HepG2 (cell line): Measurements from ENCODE around the gene DEDD2. TPM values are rescaled to one million over a fixed set of nuclear protein-coding genes. Genes with fewer than 3 reads are reported as not detected.
A peak's percentile ranks its signal among the peaks of the same experiment; 100 is the strongest.

Experiments
- AGO2 ChIP-seq: fragments of 200-400 bp; formaldehyde crosslinking; optimal IDR thresholded peaks from 2 replicates; pipeline ENCODE3; 2017; ENCODE audit warnings: mild to moderate bottlenecking, low read depth, low read length, moderate library complexity
- HNRNPL ChIP-seq: fragments of 200-400 bp; formaldehyde crosslinking; IDR thresholded peaks from 2 replicates; pipeline ENCODE4 v1.6.1; 2017; ENCODE audit warnings: mild to moderate bottlenecking, low read depth, low read length
- MXI1 ChIP-seq: IDR thresholded peaks from 3 replicates; pipeline ENCODE4 v1.6.1; 2012; ENCODE audit warnings: low read depth, low read length, inconsistent platforms, borderline replicate concordance
- NFIC ChIP-seq: IDR thresholded peaks from 2 replicates; pipeline ENCODE4 v1.6.1; 2012; ENCODE audit warnings: mild to moderate bottlenecking, low read length, inconsistent platforms
- PHF5A ChIP-seq: IDR thresholded peaks from one replicate; pipeline ENCODE4 v1.6.1; 2018; ENCODE audit warnings: low read depth, missing genetic modification reagents; ENCODE audit not compliant: unreplicated experiment
- SRF ChIP-seq: IDR thresholded peaks from 2 replicates; pipeline ENCODE4 v1.6.1; 2011; ENCODE audit warnings: mild to moderate bottlenecking, low read depth, low read length, moderate library complexity
- XRCC5 ChIP-seq: fragments of 200-400 bp; formaldehyde crosslinking; optimal IDR thresholded peaks from 2 replicates; pipeline ENCODE3; 2017; ENCODE audit warnings: mild to moderate bottlenecking, low read length
- ZNF235 ChIP-seq: sonication (generic); formaldehyde crosslinking; IDR thresholded peaks from 2 replicates; pipeline ENCODE4 v1.8.1; 2023; ENCODE audit warnings: mild to moderate bottlenecking, missing genetic modification reagents, borderline replicate concordance
- ZNF468 ChIP-seq: sonication (generic); formaldehyde crosslinking; IDR thresholded peaks from 2 replicates; pipeline ENCODE4 v1.8.0; 2022; ENCODE audit warnings: mild to moderate bottlenecking, moderate library complexity, missing genetic modification reagents
- polyA plus RNA-seq, 8 experiments: library from polyadenylated mRNA; depleted of rRNA in 3 of 8; stranded (reverse) in 7 of 8; unstranded in 1 of 8; fragments of >200 nt; fragmentation: Illumina TruSeq in 4 of 8; extraction: Trizol in 4 of 8; gene quantifications; 2 replicates each; pipeline versions ENCODE4 v1.2.1 to v1.2.3, GENCODE V29; 2011 to 2016; ENCODE audit warnings: low read depth in 4 of 8, missing spikeins in 1 of 8, mixed read lengths in 1 of 8; ENCODE audit not compliant: insufficient read depth in 1 of 8
- total RNA-seq, 5 experiments: library from RNA; depleted of rRNA; stranded (reverse); fragments of >200 nt; fragmentation: Illumina TruSeq; extraction: Trizol; gene quantifications; 2 replicates each; pipeline ENCODE4 v1.2.3, GENCODE V29; 2016; ENCODE audit warnings: low read depth in 1 of 5
- TF ChIP-seq, protein P1 (sequence below): sonication (generic); formaldehyde crosslinking; IDR thresholded peaks from 2 replicates; pipeline ENCODE4 v1.9.0; 2021; ENCODE audit warnings: missing genetic modification reagents, borderline replicate concordance
- TF ChIP-seq, protein P2 (sequence below): sonication (generic); formaldehyde crosslinking; IDR thresholded peaks from 2 replicates; pipeline ENCODE4 v1.4.0; 2020; ENCODE audit warnings: missing genetic modification reagents, borderline replicate concordance
- TF ChIP-seq, protein P3 (sequence below): sonication (generic); formaldehyde crosslinking; IDR thresholded peaks from 2 replicates; pipeline ENCODE4 v1.4.0; 2020; ENCODE audit warnings: missing genetic modification reagents
- TF ChIP-seq, protein P4 (sequence below): IDR thresholded peaks from 2 replicates; pipeline ENCODE4 v1.6.1; 2016
- TF ChIP-seq, protein P5 (sequence below): sonication (generic); formaldehyde crosslinking; IDR thresholded peaks from 2 replicates; pipeline ENCODE4 v1.8.1; 2023; ENCODE audit warnings: mild to moderate bottlenecking, missing genetic modification reagents
- TF ChIP-seq, protein P6 (sequence below), 2 experiments: fragments of 450-650 bp in 1 of 2; sonication (generic) in 1 of 2; formaldehyde crosslinking; IDR thresholded peaks; 2 replicates each; pipeline versions ENCODE4 v1.5.0 to v1.8.0; 2020 to 2022; ENCODE audit warnings: mild to moderate bottlenecking in 1 of 2, missing genetic modification reagents in 1 of 2

Gene DEDD2
- total and polyA plus RNA-seq, 2 of the 13 experiments (the other 11 are each of a cell fraction or from before 2014, with no cell fraction given), result 19.2 to 24.7 TPM

DNA sequence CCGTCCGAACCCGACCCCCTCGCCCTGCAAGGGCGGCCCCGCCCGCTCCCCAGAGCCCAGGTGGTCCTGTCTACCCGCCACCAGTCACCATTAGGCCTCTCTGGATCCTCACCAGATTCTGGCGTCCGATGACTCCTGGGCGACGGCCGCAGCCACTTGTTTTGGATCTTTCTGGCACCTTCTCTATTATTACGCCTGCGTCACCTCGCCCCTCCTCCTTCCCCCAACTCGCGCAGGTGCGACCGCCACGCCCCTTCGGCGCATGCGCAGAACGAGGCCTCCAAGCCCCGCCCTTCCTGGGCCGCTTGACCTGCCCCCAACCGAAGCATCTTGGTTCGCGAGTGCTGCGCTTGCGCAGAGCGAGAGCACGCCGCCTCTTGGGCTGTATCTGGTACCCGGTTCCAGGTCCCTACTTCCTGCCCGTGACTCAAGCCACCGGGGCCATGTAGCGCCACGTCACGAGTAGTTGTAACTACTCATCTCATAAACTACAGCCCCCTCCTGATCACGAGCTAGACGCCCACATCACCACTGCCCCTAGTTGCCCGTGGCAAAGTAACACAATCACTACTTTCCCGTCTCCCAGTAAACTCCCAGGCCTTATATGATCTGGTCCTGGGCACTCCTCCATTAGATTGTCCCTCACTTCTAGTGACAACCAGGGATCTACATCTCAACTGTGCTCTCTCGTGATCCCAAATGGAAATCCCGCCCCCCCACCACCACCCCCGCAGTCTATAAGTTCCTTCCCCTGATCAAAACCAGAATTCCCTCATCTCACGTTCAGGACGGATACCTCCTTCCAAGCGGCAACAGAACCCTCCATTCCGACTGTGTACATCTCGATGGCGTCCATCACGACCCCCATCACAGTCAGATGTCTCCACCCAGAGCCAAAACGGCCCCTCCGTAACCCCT lies at the start of gene DEDD2 (continued):
- TF ChIP-seq, protein P1, sequence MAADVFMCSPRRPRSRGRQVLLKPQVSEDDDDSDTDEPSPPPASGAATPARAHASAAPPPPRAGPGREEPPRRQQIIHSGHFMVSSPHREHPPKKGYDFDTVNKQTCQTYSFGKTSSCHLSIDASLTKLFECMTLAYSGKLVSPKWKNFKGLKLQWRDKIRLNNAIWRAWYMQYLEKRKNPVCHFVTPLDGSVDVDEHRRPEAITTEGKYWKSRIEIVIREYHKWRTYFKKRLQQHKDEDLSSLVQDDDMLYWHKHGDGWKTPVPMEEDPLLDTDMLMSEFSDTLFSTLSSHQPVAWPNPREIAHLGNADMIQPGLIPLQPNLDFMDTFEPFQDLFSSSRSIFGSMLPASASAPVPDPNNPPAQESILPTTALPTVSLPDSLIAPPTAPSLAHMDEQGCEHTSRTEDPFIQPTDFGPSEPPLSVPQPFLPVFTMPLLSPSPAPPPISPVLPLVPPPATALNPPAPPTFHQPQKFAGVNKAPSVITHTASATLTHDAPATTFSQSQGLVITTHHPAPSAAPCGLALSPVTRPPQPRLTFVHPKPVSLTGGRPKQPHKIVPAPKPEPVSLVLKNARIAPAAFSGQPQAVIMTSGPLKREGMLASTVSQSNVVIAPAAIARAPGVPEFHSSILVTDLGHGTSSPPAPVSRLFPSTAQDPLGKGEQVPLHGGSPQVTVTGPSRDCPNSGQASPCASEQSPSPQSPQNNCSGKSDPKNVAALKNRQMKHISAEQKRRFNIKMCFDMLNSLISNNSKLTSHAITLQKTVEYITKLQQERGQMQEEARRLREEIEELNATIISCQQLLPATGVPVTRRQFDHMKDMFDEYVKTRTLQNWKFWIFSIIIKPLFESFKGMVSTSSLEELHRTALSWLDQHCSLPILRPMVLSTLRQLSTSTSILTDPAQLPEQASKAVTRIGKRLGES (CRISPR knock-in tag), result no peak
- TF ChIP-seq, protein P2, sequence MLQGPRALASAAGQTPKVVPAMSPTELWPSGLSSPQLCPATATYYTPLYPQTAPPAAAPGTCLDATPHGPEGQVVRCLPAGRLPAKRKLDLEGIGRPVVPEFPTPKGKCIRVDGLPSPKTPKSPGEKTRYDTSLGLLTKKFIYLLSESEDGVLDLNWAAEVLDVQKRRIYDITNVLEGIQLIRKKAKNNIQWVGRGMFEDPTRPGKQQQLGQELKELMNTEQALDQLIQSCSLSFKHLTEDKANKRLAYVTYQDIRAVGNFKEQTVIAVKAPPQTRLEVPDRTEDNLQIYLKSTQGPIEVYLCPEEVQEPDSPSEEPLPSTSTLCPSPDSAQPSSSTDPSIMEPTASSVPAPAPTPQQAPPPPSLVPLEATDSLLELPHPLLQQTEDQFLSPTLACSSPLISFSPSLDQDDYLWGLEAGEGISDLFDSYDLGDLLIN (CRISPR knock-in tag), result no peak
- no peak for TF ChIP-seq SRF
- TF ChIP-seq, protein P3, sequence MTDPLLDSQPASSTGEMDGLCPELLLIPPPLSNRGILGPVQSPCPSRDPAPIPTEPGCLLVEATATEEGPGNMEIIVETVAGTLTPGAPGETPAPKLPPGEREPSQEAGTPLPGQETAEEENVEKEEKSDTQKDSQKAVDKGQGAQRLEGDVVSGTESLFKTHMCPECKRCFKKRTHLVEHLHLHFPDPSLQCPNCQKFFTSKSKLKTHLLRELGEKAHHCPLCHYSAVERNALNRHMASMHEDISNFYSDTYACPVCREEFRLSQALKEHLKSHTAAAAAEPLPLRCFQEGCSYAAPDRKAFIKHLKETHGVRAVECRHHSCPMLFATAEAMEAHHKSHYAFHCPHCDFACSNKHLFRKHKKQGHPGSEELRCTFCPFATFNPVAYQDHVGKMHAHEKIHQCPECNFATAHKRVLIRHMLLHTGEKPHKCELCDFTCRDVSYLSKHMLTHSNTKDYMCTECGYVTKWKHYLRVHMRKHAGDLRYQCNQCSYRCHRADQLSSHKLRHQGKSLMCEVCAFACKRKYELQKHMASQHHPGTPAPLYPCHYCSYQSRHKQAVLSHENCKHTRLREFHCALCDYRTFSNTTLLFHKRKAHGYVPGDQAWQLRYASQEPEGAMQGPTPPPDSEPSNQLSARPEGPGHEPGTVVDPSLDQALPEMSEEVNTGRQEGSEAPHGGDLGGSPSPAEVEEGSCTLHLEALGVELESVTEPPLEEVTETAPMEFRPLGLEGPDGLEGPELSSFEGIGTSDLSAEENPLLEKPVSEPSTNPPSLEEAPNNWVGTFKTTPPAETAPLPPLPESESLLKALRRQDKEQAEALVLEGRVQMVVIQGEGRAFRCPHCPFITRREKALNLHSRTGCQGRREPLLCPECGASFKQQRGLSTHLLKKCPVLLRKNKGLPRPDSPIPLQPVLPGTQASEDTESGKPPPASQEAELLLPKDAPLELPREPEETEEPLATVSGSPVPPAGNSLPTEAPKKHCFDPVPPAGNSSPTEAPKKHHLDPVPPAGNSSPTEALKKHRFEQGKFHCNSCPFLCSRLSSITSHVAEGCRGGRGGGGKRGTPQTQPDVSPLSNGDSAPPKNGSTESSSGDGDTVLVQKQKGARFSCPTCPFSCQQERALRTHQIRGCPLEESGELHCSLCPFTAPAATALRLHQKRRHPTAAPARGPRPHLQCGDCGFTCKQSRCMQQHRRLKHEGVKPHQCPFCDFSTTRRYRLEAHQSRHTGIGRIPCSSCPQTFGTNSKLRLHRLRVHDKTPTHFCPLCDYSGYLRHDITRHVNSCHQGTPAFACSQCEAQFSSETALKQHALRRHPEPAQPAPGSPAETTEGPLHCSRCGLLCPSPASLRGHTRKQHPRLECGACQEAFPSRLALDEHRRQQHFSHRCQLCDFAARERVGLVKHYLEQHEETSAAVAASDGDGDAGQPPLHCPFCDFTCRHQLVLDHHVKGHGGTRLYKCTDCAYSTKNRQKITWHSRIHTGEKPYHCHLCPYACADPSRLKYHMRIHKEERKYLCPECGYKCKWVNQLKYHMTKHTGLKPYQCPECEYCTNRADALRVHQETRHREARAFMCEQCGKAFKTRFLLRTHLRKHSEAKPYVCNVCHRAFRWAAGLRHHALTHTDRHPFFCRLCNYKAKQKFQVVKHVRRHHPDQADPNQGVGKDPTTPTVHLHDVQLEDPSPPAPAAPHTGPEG (CRISPR knock-in tag), result peak; percentile 79; the same call in 1 of the 2 replicates
- no peak for TF ChIP-seq PHF5A
- no peak for TF ChIP-seq ZNF235 (CRISPR knock-in tag)
- TF ChIP-seq AGO2, result peak; percentile 4
- TF ChIP-seq, protein P4, sequence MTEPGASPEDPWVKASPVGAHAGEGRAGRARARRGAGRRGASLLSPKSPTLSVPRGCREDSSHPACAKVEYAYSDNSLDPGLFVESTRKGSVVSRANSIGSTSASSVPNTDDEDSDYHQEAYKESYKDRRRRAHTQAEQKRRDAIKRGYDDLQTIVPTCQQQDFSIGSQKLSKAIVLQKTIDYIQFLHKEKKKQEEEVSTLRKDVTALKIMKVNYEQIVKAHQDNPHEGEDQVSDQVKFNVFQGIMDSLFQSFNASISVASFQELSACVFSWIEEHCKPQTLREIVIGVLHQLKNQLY (CRISPR knock-in tag), result no peak
- TF ChIP-seq HNRNPL, result no peak
- TF ChIP-seq, protein P5, sequence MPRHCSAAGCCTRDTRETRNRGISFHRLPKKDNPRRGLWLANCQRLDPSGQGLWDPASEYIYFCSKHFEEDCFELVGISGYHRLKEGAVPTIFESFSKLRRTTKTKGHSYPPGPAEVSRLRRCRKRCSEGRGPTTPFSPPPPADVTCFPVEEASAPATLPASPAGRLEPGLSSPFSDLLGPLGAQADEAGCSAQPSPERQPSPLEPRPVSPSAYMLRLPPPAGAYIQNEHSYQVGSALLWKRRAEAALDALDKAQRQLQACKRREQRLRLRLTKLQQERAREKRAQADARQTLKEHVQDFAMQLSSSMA, result no peak
- TF ChIP-seq, protein P6, sequence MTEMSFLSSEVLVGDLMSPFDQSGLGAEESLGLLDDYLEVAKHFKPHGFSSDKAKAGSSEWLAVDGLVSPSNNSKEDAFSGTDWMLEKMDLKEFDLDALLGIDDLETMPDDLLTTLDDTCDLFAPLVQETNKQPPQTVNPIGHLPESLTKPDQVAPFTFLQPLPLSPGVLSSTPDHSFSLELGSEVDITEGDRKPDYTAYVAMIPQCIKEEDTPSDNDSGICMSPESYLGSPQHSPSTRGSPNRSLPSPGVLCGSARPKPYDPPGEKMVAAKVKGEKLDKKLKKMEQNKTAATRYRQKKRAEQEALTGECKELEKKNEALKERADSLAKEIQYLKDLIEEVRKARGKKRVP (CRISPR knock-in tag; IDR thresholded peaks at IDR 0.05), result 0 out of 4 replicates have a peak, but pooled peaks of 1 of the 2 experiments have one; percentile 26
- no peak for TF ChIP-seq NFIC
- TF ChIP-seq XRCC5, result no peak
- no peak for TF ChIP-seq ZNF468 (CRISPR knock-in tag)
- peak; percentile 84; the same call in 2 of the 3 replicates for TF ChIP-seq MXI1
